K562 (cell line): Measurements from ENCODE around the gene CC2D2B. TPM values are rescaled to one million over a fixed set of nuclear protein-coding genes. Genes with fewer than 3 reads are reported as not detected.

Experiments
- ATAC-seq: fragments of 200-7000 bp; cut with Tn5 transposase; 3 replicates; pipeline ENCODE4 v1.9.1; 2020; ENCODE audit warnings: moderate library complexity
- BruUV-seq: library from RNA; stranded (reverse); fragments of 400-500 nt; replicated peaks from 2 replicates; lab custom pipeline; 2021; lab: Mats Ljungman, UMichigan
- CTCF ChIA-PET: fragments of 300-600 bp; formaldehyde crosslinking; extraction: SDS; loops from one replicate; lab custom pipeline; 2021; ENCODE audit warnings: low intra/inter-chr PET ratio; lab: Yijun Ruan, JAX
- POLR2A ChIA-PET: fragments of 300-600, 350-650 bp; sonication (Branson Sonifier 250); formaldehyde crosslinking; extraction: SDS; loops from one replicate; lab custom pipeline; 2021; ENCODE audit warnings: antibody characterized with exemption, inconsistent platforms; lab: Yijun Ruan, JAX
- DNase-seq, 4 experiments: peaks; one replicate each; pipeline versions ENCODE4 v3.0.0 to v3.0.0-alpha.2; 2011 to 2018; ENCODE audit warnings: low spot score in 3 of 4, mixed read lengths in 3 of 4; ENCODE audit errors: extremely low read depth in 1 of 4
- FAIRE-seq: peaks from 2 replicates; lab custom pipeline; 2011; peaks lifted over from hg19 to GRCh38; lab: Jason Lieb, UNC
- H2AFZ ChIP-seq: 2 replicates; pipeline ENCODE4 v1.6.0; 2011; ENCODE audit warnings: low read depth, low read length, control low read depth, inconsistent platforms
- H3K27ac ChIP-seq: fragments of 200-600 bp; 3 replicates; pipeline ENCODE4 v1.8.0; 2011; ENCODE audit warnings: low read depth, mild to moderate bottlenecking, control low read depth, inconsistent platforms, low read length, moderate library complexity, mixed read lengths; ENCODE audit errors: extremely low read depth
- H3K27me3 ChIP-seq, 2 experiments: fragments of 300-600 bp in 1 of 2; 2 replicates in 1 of 2; 3 replicates in 1 of 2; pipeline versions ENCODE4 v1.6.0 to v1.8.0; 2011; ENCODE audit warnings: inconsistent platforms in 2 of 2, low read length in 2 of 2, mild to moderate bottlenecking in 1 of 2, mixed read lengths in 1 of 2, moderate library complexity in 1 of 2; ENCODE audit not compliant: control insufficient read depth in 2 of 2, insufficient read depth in 2 of 2
- H3K36me3 ChIP-seq: fragments of 300-600 bp; 3 replicates; pipeline ENCODE4 v1.8.0; 2011; ENCODE audit warnings: mild to moderate bottlenecking, low read length, inconsistent platforms; ENCODE audit not compliant: control insufficient read depth, insufficient read depth
- H3K4me1 ChIP-seq, 2 experiments: fragments of 200-600 bp in 1 of 2; replicated peaks in 1 of 2; 2 replicates in 1 of 2; 3 replicates in 1 of 2; pipeline versions ENCODE4 v1.5.1 to v1.8.0; 2011; ENCODE audit warnings: inconsistent platforms in 2 of 2, low read length in 2 of 2, mild to moderate bottlenecking in 1 of 2, mixed read lengths in 1 of 2, moderate library complexity in 1 of 2; ENCODE audit not compliant: control insufficient read depth in 2 of 2, insufficient read depth in 2 of 2
- H3K4me2 ChIP-seq: 2 replicates; pipeline ENCODE4 v1.6.1; 2011; ENCODE audit warnings: low read length, control low read depth, inconsistent platforms, mixed read lengths; ENCODE audit not compliant: insufficient read depth
- H3K4me3 ChIP-seq: fragments of 200-600 bp; sonication (generic), shearing (Covaris generic); 2 replicates; pipeline ENCODE4 v1.5.1; 2016; ENCODE audit warnings: control low read depth, inconsistent platforms
- H3K79me2 ChIP-seq: fragments of 200-600 bp; 3 replicates; pipeline ENCODE4 v1.8.0; 2011; ENCODE audit warnings: low read length, inconsistent platforms; ENCODE audit not compliant: control insufficient read depth, insufficient read depth
- H3K9ac ChIP-seq, 2 experiments: 2 replicates each; pipeline versions ENCODE4 v1.6.0 to v1.6.1; 2011; ENCODE audit warnings: low read depth in 2 of 2, low read length in 2 of 2, control low read depth in 1 of 2, inconsistent platforms in 1 of 2, mild to moderate bottlenecking in 1 of 2, mixed read lengths in 1 of 2; ENCODE audit not compliant: insufficient read depth in 1 of 2
- H3K9me1 ChIP-seq: one replicate; pipeline ENCODE4 v1.6.0; 2011; ENCODE audit warnings: inconsistent platforms, mild to moderate bottlenecking, low read length, moderate library complexity; ENCODE audit not compliant: control insufficient read depth, insufficient read depth
- H3K9me3 ChIP-seq: replicated peaks from 2 replicates; pipeline ENCODE4 v1.5.1; 2011; ENCODE audit warnings: low read depth, low read length, inconsistent platforms; ENCODE audit not compliant: control insufficient read depth, insufficient read depth
- H4K20me1 ChIP-seq: replicated peaks from 2 replicates; pipeline ENCODE4 v1.6.1; 2011; ENCODE audit warnings: low read length, inconsistent platforms, mixed read lengths; ENCODE audit not compliant: control insufficient read depth, insufficient read depth
- ARHGAP35 ChIP-seq: fragments of 450-650 bp; IDR thresholded peaks from 2 replicates; pipeline ENCODE4 v1.6.1; 2018; ENCODE audit not compliant: partially characterized antibody
- KDM4B ChIP-seq, 2 experiments: fragments of 450-650 bp in 1 of 2; sonication (generic) in 1 of 2; IDR thresholded peaks; 2 replicates each; pipeline ENCODE4 v1.6.1; 2016 to 2017; ENCODE audit warnings: borderline replicate concordance in 2 of 2, antibody characterized with exemption in 1 of 2, low read depth in 1 of 2, mild to moderate bottlenecking in 1 of 2
- MAZ ChIP-seq, 2 experiments: fragments of 450-650 bp in 1 of 2; sonication (generic) in 1 of 2; formaldehyde crosslinking; IDR thresholded peaks in 1 of 2; conservative IDR thresholded peaks in 1 of 2; 2 replicates each; pipeline versions ENCODE4 v1.4.0 to v1.5.0; 2020; ENCODE audit warnings: mild to moderate bottlenecking in 1 of 2, missing genetic modification reagents in 1 of 2
- SAP30 ChIP-seq: fragments of 200-600 bp; sonication (generic); IDR thresholded peaks from 2 replicates; pipeline ENCODE4 v1.6.1; 2012; ENCODE audit warnings: borderline replicate concordance, low read depth, mild to moderate bottlenecking, moderate library complexity, low read length, control low read depth, inconsistent platforms; ENCODE audit not compliant: insufficient read depth, poor library complexity, severe bottlenecking
- TAF7 ChIP-seq: fragments of 450-650 bp; IDR thresholded peaks from 2 replicates; pipeline ENCODE4 v1.6.1; 2016; ENCODE audit warnings: missing genetic modification characterization, missing compliant biosample characterization
- ZNF23 ChIP-seq: fragments of 250-450 bp; sonication (Bioruptor Pico); IDR thresholded peaks from 2 replicates; pipeline ENCODE4 v1.4.0; 2020; ENCODE audit warnings: mild to moderate bottlenecking
- WGBS: fragments of 100-300 bp; shearing (Covaris generic); methylation state at CpG from one replicate; pipeline ENCODE4 v1.1.6; 2016; ENCODE audit warnings: low coverage, mixed read lengths; ENCODE audit not compliant: insufficient coverage; ENCODE audit errors: missing lambda C conversion rate; 5-methylcytosine and 5-hydroxymethylcytosine counted together
- in situ Hi-C: fragments of 300-500 bp; cut with MboI; formaldehyde crosslinking; loops from 4 replicates; pipeline ENCODE4 v1.15.0; 2018; ENCODE audit warnings: inconsistent platforms, mixed read lengths
- intact Hi-C: fragments of 100-400 bp; cut with micrococcal nuclease; formaldehyde crosslinking; loops from 2 replicates; pipeline ENCODE4 v1.14.2; 2022
- polyA plus RNA-seq, 8 experiments: library from polyadenylated mRNA; depleted of rRNA in 4 of 8; stranded (reverse) in 5 of 8; unstranded in 3 of 8; fragments of >200 nt; fragmentation: Nextera tagmentation in 2 of 8; fragmentation: Illumina TruSeq in 1 of 8; extraction: Ambion mirVana in 2 of 8; extraction: Trizol in 1 of 8; gene quantifications; 2 replicates each; pipeline versions ENCODE4 v1.2.1 to v1.2.3, GENCODE V29; 2011 to 2014; ENCODE audit warnings: inconsistent platforms in 1 of 8, missing spikeins in 1 of 8
- total RNA-seq, 7 experiments: library from RNA; depleted of rRNA in 6 of 7; stranded (reverse); fragments of >200 nt in 6 of 7; fragmentation: Illumina TruSeq in 2 of 7; extraction: Trizol in 2 of 7; gene quantifications; 2 replicates each; pipeline versions ENCODE4 v1.2.1 to v1.2.3, GENCODE V29; 2011 to 2021; ENCODE audit warnings: low replicate concordance in 1 of 7

The CC2D2B gene
- total and polyA plus RNA-seq, 9 of the 15 experiments (the other 6 are each of a cell fraction or from before 2014, with no cell fraction given) = 0.10 to 0.34 (median 0.20) TPM; not detected in 5

DNA sequence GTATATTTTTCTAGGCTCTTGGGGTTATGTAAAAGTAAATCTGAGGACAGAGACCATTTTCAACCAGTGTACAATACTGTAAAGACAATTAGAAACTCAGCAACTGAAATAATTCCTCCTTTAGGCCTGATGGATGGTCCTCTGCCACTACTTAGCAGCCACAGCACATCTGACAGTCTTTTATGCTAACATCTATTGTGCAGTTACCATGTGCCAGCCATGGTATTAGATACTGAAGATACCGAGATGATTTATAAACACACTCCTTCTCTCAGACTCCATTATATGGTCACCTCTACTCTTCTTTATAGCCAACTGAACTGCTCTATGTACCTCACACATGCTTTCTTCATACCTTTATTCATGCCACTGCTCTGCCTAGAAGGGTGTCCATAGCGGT lies 74.4 kb downstream of the CC2D2B start:
- Histone ChIP-seq H4K20me1 (no peaks in the 10 kb centered on the region), H3K4me3 (no peak overlapping the region), H3K9ac (no peak overlapping the region), H3K9me1 (no peaks in the 10 kb centered on the region), H3K36me3 (no peaks in the 10 kb centered on the region), H3K4me2 (no peak overlapping the region), H3K27me3 (no peaks in the 10 kb centered on the region; a peak in 1 of 5 replicates), H3K4me1 (no peaks in the 10 kb centered on the region), H3K9me3 (no peaks in the 10 kb centered on the region), H3K79me2 (no peaks in the 10 kb centered on the region), H2AFZ (no peak overlapping the region), H3K27ac (no peak overlapping the region)
- in situ Hi-C loops (no loop called here), intact Hi-C loops (no loop called here)
- ChIA-PET CTCF (no interaction called here), POLR2A (no interaction called here)
- no TSS peak for BruUV-seq
- DNase-seq (no peak), FAIRE-seq (no peak), ATAC-seq (no peak)
- TF ChIP-seq MAZ (CRISPR knock-in tag; conservative IDR thresholded peaks at IDR 0.05 in 1 of 2, IDR thresholded peaks at IDR 0.05 in 1 of 2) (no peak), ZNF23 (CRISPR knock-in tag) (no peak), TAF7 (no peak), ARHGAP35 (no peak), KDM4B (IDR thresholded peaks at IDR 0.05; ENCODE audit: borderline replicate concordance in 2 of 2, low read depth in 1 of 2) (no peak), SAP30 (no peak)
- 3% methylated on average over 2 of the region's 2 CpGs for WGBS
